Measurements from ENCODE around the gene TLE6.

- TF ChIP-seq CTCF (IDR thresholded peaks at IDR 0.05; ENCODE audit: extremely low read depth in 1 of 2, insufficient read depth in 1 of 2, low read depth in 1 of 2, low read length in 2 of 2) (no peak), MYC (IDR thresholded peaks at IDR 0.05; ENCODE audit: low read depth, low read length) (no peak), JUN (IDR thresholded peaks at IDR 0.05; ENCODE audit: borderline replicate concordance, insufficient read depth, insufficient read length, low read depth) (no peak)
These were observed 4.5 kb downstream of the TLE6 start for GRCh38 chr19:2981898-2982297.

All from endothelial cell of umbilical vein (primary cell).